Right atrium auricular region (tissue), 2 donors: ENCODE measurements around the gene SLC39A10. TPM values are rescaled to one million over a fixed set of nuclear protein-coding genes. Genes with fewer than 3 reads are reported as not detected.

ENCODE experiments used
- DNase-seq: peaks from one replicate; pipeline ENCODE4 v3.0.0-alpha.2; 2019; ENCODE audit warnings: low spot score
- H3K27ac ChIP-seq, 2 donors: fragments of 200-600 bp; sonication (generic); 1 replicate in 1 of 2; 2 replicates in 1 of 2; pipeline ENCODE4 v1.5.1; 2016 to 2019
- H3K27me3 ChIP-seq, 2 donors: fragments of 200-600 bp; sonication (generic); one replicate each; pipeline versions ENCODE4 v1.5.1 to v1.6.0; 2017 to 2019
- H3K36me3 ChIP-seq: fragments of 200-600 bp; sonication (generic); one replicate; pipeline ENCODE4 v1.5.1; 2016
- H3K4me1 ChIP-seq, 2 donors: fragments of 200-600 bp; sonication (generic); one replicate each; pipeline versions ENCODE4 v1.5.1 to v1.6.0; 2017 to 2019
- H3K4me3 ChIP-seq, 2 donors: fragments of 200-600 bp; sonication (generic); 1 replicate in 1 of 2; 2 replicates in 1 of 2; pipeline ENCODE4 v1.5.1; 2017 to 2019; ENCODE audit warnings: mild to moderate bottlenecking in 1 of 2, moderate library complexity in 1 of 2
- H3K9me3 ChIP-seq, 2 donors: fragments of 200-600 bp; sonication (generic); one replicate each; pipeline ENCODE4 v1.5.1; 2019
- total RNA-seq, 2 donors: library from RNA; depleted of rRNA; stranded (reverse); fragments of >200 nt; gene quantifications; one replicate each; pipeline ENCODE4 v1.1.0, GENCODE V29; 2016
- TF ChIP-seq, protein P1 (sequence below), 2 donors: fragments of 200-600 bp; sonication (generic); IDR thresholded peaks; one replicate each; pipeline ENCODE4 v1.5.1; 2019; ENCODE audit warnings: antibody characterized with exemption in 2 of 2

Gene SLC39A10
- total RNA-seq, 2 donors from 2014 or later, result 8.5 to 12.3 TPM

DNA sequence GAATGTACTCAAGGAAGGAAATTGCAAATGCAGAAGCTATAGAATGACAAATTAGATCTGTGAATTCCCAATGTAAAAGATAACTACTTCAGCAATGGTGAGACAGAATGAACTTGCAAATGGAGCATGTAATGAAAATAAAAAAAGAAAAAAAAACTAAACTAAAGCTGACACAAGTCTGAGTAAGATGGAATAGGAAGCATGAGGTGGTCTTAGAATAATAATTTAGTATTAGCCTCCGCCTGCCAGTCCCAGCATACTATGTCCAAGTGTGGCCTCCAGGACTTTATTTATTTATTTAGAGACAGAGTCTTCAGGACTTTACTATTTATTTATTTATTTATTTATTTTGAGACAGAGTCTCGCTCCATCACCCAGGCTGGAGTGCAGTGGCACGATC lies 37.4 kb upstream of the SLC39A10 start:
- H3K27ac ChIP-seq, result no peak overlapping the region
- H3K4me3 ChIP-seq, result no peak overlapping the region
- TF ChIP-seq, protein P1, sequence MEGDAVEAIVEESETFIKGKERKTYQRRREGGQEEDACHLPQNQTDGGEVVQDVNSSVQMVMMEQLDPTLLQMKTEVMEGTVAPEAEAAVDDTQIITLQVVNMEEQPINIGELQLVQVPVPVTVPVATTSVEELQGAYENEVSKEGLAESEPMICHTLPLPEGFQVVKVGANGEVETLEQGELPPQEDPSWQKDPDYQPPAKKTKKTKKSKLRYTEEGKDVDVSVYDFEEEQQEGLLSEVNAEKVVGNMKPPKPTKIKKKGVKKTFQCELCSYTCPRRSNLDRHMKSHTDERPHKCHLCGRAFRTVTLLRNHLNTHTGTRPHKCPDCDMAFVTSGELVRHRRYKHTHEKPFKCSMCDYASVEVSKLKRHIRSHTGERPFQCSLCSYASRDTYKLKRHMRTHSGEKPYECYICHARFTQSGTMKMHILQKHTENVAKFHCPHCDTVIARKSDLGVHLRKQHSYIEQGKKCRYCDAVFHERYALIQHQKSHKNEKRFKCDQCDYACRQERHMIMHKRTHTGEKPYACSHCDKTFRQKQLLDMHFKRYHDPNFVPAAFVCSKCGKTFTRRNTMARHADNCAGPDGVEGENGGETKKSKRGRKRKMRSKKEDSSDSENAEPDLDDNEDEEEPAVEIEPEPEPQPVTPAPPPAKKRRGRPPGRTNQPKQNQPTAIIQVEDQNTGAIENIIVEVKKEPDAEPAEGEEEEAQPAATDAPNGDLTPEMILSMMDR (IDR thresholded peaks at IDR 0.05), result no peak

DNA sequence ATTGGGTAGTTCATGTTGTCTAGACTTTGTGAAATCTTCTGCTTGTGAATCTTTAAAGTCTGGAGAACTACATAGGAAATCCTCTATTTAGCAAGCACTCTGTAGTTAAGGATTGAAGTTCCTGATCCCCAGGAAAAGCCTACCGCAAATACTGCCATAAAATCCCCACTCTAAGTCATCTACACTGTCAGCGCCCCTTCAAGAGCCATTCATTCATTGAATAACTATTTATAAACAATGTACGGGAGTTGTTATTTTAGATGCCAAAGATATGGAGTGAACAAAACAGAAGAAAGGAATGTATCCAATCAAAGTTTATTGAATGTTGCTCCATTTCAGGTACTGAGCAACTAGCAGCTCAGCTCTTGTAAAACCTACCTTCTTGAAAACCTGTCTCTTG lies 36.5 kb upstream of the SLC39A10 start:
- Histone ChIP-seq H3K9me3 (no peaks in the 10 kb centered on the region), H3K36me3 (no peaks in the 10 kb centered on the region), H3K4me3 (no peak overlapping the region), H3K4me1 (no peaks in the 10 kb centered on the region), H3K27me3 (no peaks in the 10 kb centered on the region), H3K27ac (no peak overlapping the region)
- no peak for DNase-seq
- TF ChIP-seq, protein P1 (IDR thresholded peaks at IDR 0.05), result no peak

More for the DNA sequence above, 37.4 kb upstream of the SLC39A10 start:
- H3K4me1 ChIP-seq, result no peaks in the 10 kb centered on the region
- no peaks in the 10 kb centered on the region for H3K27me3 ChIP-seq
- H3K9me3 ChIP-seq, result no peaks in the 10 kb centered on the region
- no peaks in the 10 kb centered on the region for H3K36me3 ChIP-seq
- no peak for DNase-seq

DNA sequence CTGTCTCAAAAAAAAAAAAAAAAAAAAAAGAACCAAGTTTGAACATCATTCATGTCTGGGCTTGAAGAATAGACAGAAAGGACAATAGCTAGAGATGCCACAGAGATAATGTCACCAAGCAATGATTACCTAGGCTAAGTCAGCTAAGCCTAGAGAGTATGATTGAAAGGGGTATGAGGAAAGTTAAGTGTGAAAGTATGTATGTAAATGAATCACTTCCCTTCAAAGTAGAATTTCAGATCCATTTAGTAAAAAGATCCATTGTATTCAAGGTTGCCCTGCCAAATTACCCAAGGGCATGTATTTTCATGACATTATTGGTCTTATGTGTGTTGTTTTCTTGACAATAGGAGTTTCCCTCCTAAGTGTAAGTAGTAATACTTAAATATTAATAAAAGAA lies 34.1 kb upstream of the SLC39A10 start:
- TF ChIP-seq, protein P1 (IDR thresholded peaks at IDR 0.05), result no peak

DNA sequence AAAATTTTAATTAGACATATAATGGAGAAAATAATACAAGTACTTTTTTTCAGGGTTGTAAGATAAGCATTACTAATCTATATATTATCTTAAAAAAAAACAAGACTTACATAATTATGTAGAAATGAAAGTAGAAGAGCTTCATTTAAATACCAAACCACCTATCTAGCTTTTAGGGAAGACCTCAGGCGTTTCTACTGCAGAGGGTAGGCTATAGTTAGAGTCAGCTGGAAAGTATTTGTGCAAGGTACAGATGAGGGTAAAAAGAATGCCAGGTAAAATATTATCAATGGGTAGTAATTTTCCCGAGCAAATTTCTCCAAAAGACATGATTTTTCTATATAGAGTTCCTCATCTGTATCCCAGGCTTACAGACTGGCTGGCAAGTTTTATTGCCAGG lies 30.5 kb upstream of the SLC39A10 start:
- no peaks in the 10 kb centered on the region for H3K9me3 ChIP-seq
- H3K4me1 ChIP-seq, result no peaks in the 10 kb centered on the region
- TF ChIP-seq, protein P1 (IDR thresholded peaks at IDR 0.05), result no peak
- no peak for DNase-seq
- no peak overlapping the region for H3K4me3 ChIP-seq
- no peaks in the 10 kb centered on the region for H3K36me3 ChIP-seq
- H3K27ac ChIP-seq, result no peak overlapping the region
- no peaks in the 10 kb centered on the region for H3K27me3 ChIP-seq

More for the DNA sequence above, 34.1 kb upstream of the SLC39A10 start:
- no peak for DNase-seq
- no peaks in the 10 kb centered on the region for H3K27me3 ChIP-seq
- no peaks in the 10 kb centered on the region for H3K4me1 ChIP-seq
- no peaks in the 10 kb centered on the region for H3K9me3 ChIP-seq
- no peak overlapping the region for H3K27ac ChIP-seq
- H3K4me3 ChIP-seq, result no peak overlapping the region
- H3K36me3 ChIP-seq, result no peaks in the 10 kb centered on the region

DNA sequence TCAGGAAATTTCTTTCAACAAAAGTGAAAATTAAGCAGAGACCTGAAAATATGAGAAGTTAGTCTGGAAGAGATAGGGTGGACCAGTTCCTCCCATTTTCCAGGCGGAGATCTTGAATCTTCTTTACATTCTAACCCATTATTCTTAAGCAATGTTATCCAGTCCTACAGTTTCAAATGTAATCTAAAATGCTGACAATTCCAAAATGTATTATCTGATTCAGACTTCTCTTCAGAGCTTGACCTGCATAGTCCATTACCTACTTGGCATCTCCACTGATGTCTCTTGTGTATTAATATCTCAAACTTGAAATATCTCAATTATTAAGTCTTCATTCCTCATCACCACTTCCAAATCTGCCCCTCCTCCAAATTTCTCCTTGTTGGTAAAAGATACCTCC lies 28.4 kb upstream of the SLC39A10 start:
- no peak overlapping the region for H3K4me3 ChIP-seq
- H3K27me3 ChIP-seq, result no peaks in the 10 kb centered on the region
- no peak overlapping the region for H3K27ac ChIP-seq
- TF ChIP-seq, protein P1 (IDR thresholded peaks at IDR 0.05), result no peak
- H3K4me1 ChIP-seq, result no peaks in the 10 kb centered on the region
- DNase-seq, result no peak
- H3K36me3 ChIP-seq, result no peaks in the 10 kb centered on the region
- no peaks in the 10 kb centered on the region for H3K9me3 ChIP-seq

DNA sequence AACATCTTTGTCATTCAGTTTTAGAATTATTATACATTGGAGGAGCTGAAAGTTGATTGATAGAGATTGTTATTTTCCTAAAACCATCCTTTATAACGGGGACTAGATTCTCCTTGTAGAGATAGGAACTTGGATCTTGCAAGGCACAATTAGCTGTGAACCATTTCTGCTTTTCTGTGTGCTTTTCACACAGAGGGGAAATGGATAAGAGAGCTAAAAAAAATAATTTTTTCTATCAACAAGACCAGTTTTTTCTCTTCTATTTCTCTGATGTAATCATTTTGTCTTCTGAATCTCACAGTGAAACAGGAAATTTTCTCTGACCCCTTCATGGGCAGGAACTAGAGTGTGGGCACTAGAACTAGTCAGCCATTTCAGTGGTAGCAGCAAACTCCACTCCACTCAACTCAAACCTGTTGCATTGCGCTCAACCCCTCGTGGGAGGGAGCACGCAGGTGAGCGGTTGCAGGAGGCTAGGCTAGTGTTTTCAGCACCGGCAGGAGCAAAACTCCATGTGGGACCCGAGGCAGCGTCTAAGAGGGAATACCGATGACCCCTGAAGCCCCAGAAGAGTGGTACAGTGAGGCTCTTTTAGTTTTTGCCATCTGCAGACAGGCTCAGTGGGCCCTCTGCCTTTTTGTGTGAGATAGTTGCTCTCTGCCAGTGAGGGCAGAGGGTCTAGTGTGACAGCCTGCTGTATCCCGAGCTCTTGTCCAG lies 24.0 kb upstream of the SLC39A10 start:
- no peak overlapping the region for H3K4me3 ChIP-seq
- no peak overlapping the region for H3K27ac ChIP-seq
- H3K4me1 ChIP-seq, result no peaks in the 10 kb centered on the region
- DNase-seq, result no peak
- H3K9me3 ChIP-seq, result no peaks in the 10 kb centered on the region
- H3K36me3 ChIP-seq, result no peaks in the 10 kb centered on the region
- TF ChIP-seq, protein P1 (IDR thresholded peaks at IDR 0.05), result no peak
- no peaks in the 10 kb centered on the region for H3K27me3 ChIP-seq
